Panc1 (cell line): Measurements from ENCODE around the gene GRM4. TPM values are rescaled to one million over a fixed set of nuclear protein-coding genes. Genes with fewer than 3 reads are reported as not detected.

Source experiments
- ATAC-seq: fragments of 200-7000 bp; cut with Tn5 transposase; 2 replicates; pipeline ENCODE4 v1.9.1; 2020; ENCODE audit warnings: mild to moderate bottlenecking, moderate library complexity
- BruUV-seq: library from RNA; stranded (reverse); fragments of 400-500 nt; replicated peaks from 2 replicates; lab custom pipeline; 2021; lab: Mats Ljungman, UMichigan
- CTCF ChIA-PET: fragments of 300-600 bp; sonication (Branson Sonifier 250); formaldehyde crosslinking; loops from one replicate; lab custom pipeline; 2022; ENCODE audit warnings: antibody characterized with exemption; lab: Charles Lee
- POLR2A ChIA-PET: fragments of 300-600 bp; sonication (Branson Sonifier 250); formaldehyde crosslinking; loops from one replicate; lab custom pipeline; 2022; ENCODE audit warnings: antibody characterized with exemption; lab: Charles Lee
- DNase-seq: peaks from one replicate; pipeline ENCODE4 v3.0.0-alpha.2; 2010; ENCODE audit warnings: low read depth, low spot score
- H3K27ac ChIP-seq: 2 replicates; pipeline ENCODE4 v1.5.1; 2011; ENCODE audit warnings: mild to moderate bottlenecking, low read length, inconsistent platforms
- H3K27me3 ChIP-seq: fragments of 200-500 bp; sonication (Bioruptor generic); 2 replicates; pipeline ENCODE4 v1.6.0; 2014; ENCODE audit warnings: low read length, inconsistent platforms; ENCODE audit not compliant: control insufficient read depth, insufficient read depth
- H3K36me3 ChIP-seq: fragments of 200-500 bp; sonication (Bioruptor generic); 2 replicates; pipeline ENCODE4 v1.5.1; 2014; ENCODE audit warnings: inconsistent platforms, mild to moderate bottlenecking, low read length, moderate library complexity; ENCODE audit not compliant: control insufficient read depth, insufficient read depth
- H3K4me1 ChIP-seq: 2 replicates; pipeline ENCODE4 v1.5.1; 2011; ENCODE audit warnings: inconsistent platforms, mild to moderate bottlenecking, low read length, moderate library complexity; ENCODE audit not compliant: control insufficient read depth, insufficient read depth
- H3K4me3 ChIP-seq, 2 experiments: 2 replicates each; pipeline ENCODE4 v1.5.1; 2011 to 2012; ENCODE audit warnings: low read depth in 2 of 2, low read length in 2 of 2, mild to moderate bottlenecking in 2 of 2, inconsistent platforms in 1 of 2, moderate library complexity in 1 of 2
- H3K9me3 ChIP-seq: fragments of 200-500 bp; sonication (Bioruptor generic); 2 replicates; pipeline ENCODE4 v1.5.1; 2014; ENCODE audit warnings: low read depth, mild to moderate bottlenecking, inconsistent platforms, low read length, moderate library complexity; ENCODE audit not compliant: control insufficient read depth, insufficient read depth
- CTCF ChIP-seq: fragments of 450-650 bp; IDR thresholded peaks from 2 replicates; pipeline ENCODE4 v1.5.1; 2017; ENCODE audit warnings: mild to moderate bottlenecking
- POLR2AphosphoS5 ChIP-seq: IDR thresholded peaks from 2 replicates; pipeline ENCODE4 v1.6.1; 2012; ENCODE audit warnings: mild to moderate bottlenecking, low read depth, low read length, moderate library complexity
- REST ChIP-seq, 2 experiments: IDR thresholded peaks; 2 replicates each; pipeline ENCODE4 v1.6.1; 2011 to 2012; ENCODE audit warnings: low read depth in 2 of 2, control low read depth in 1 of 2, low read length in 1 of 2, mild to moderate bottlenecking in 1 of 2, moderate library complexity in 1 of 2; ENCODE audit not compliant: insufficient read depth in 1 of 2
- SIN3A ChIP-seq: IDR thresholded peaks from 2 replicates; pipeline ENCODE4 v1.6.1; 2012; ENCODE audit warnings: low read depth, mild to moderate bottlenecking, low read length, moderate library complexity, borderline replicate concordance; ENCODE audit not compliant: insufficient read depth
- TCF7L2 ChIP-seq: IDR thresholded peaks from 2 replicates; pipeline ENCODE4 v1.6.1; 2011; ENCODE audit warnings: mild to moderate bottlenecking, low read depth, low read length, inconsistent platforms
- in situ Hi-C: cut with HindIII; loops from 2 replicates; pipeline ENCODE4 v1.10.0; 2016; ENCODE audit warnings: low sequenced_read_pairs, low pct_unique_long_range_greater_than_20kb
- intact Hi-C: fragments of 100-400 bp; cut with micrococcal nuclease; formaldehyde crosslinking; loops from one replicate; pipeline ENCODE4 v1.10.0; 2022; ENCODE audit not compliant: unreplicated experiment
- total RNA-seq: library from RNA; stranded (reverse); gene quantifications from one replicate; pipeline ENCODE4 v1.2.1, GENCODE V29; 2021; ENCODE audit not compliant: unreplicated experiment

GRM4 gene
- total RNA-seq, 1 experiment from 2014 or later = 1.3 TPM

GRCh38 chr6:34025112-34025807 is 120.6 kb downstream of the GRM4 start:
- no peak for ATAC-seq
- CTCF ChIA-PET = interaction anchor here (0.7 kb wide), 1 partner anchor 244 kb away, joined by 3 read pairs; no protein-coding TSS in a partner anchor
- intact Hi-C loops (no loop called here), in situ Hi-C loops (no loop called here)
- no peak overlapping the region for H3K27ac ChIP-seq
- H3K4me3 ChIP-seq = no peak overlapping the region
- H3K27me3 ChIP-seq = no peaks in the 10 kb centered on the region
- peaks cover 6% of the 10 kb centered on the region; the same call in 1 of the 2 replicates for H3K4me1 ChIP-seq
- no peak for TF ChIP-seq REST (IDR thresholded peaks at IDR 0.05; ENCODE audit: insufficient read depth in 1 of 2, low read depth in 2 of 2, low read length in 1 of 2)
- TF ChIP-seq SIN3A = no peak
- BruUV-seq = no TSS peak
- POLR2A ChIA-PET = no interaction called here
- H3K36me3 ChIP-seq = no peaks in the 10 kb centered on the region
- no peaks in the 10 kb centered on the region for H3K9me3 ChIP-seq
- no peak for DNase-seq

GRCh38 chr6:34022873-34023255 is 123.0 kb downstream of the GRM4 start:
- Histone ChIP-seq H3K27me3 (no peaks in the 10 kb centered on the region), H3K9me3 (no peaks in the 10 kb centered on the region), H3K4me1 (peaks cover 6% of the 10 kb centered on the region; the same call in 1 of the 2 replicates), H3K4me3 (no peak overlapping the region), H3K27ac (no peak overlapping the region), H3K36me3 (no peaks in the 10 kb centered on the region)
- no peak for TF ChIP-seq TCF7L2
- BruUV-seq = no TSS peak
- intact Hi-C loops (no loop called here), in situ Hi-C loops (no loop called here)
- DNase-seq (no peak), ATAC-seq (no peak)
- POLR2A ChIA-PET = no interaction called here
- CTCF ChIA-PET = no interaction called here

- no peaks in the 10 kb centered on the region for H3K27me3 ChIP-seq
- DNase-seq (no peak), ATAC-seq (no peak)
- H3K4me3 ChIP-seq = no peak overlapping the region
- no peaks in the 10 kb centered on the region for H3K9me3 ChIP-seq
- TF ChIP-seq CTCF (no peak), REST (IDR thresholded peaks at IDR 0.05; ENCODE audit: insufficient read depth in 1 of 2, low read depth in 2 of 2, low read length in 1 of 2) (no peak), POLR2AphosphoS5 (no peak), TCF7L2 (no peak), SIN3A (no peak)
- no peaks in the 10 kb centered on the region for H3K36me3 ChIP-seq
- H3K27ac ChIP-seq = no peak overlapping the region
- ChIA-PET POLR2A (no interaction called here), CTCF (no interaction called here)
- in situ Hi-C loops (no loop called here), intact Hi-C loops (no loop called here)
- BruUV-seq = no TSS peak
- peaks cover 6% of the 10 kb centered on the region; the same call in 1 of the 2 replicates for H3K4me1 ChIP-seq
Observed at GRCh38 chr6:34022250-34022872, 123.5 kb downstream of the GRM4 start.
